NK-92 treated with Interleukin-12 subunit alpha and Interleukin-12 subunit beta, amount 100 ng/mL, for 24 hours (cell line): ENCODE measurements around the gene ALKBH8.
"Not testable (repeated sequence)": the region's sequence is repeated elsewhere in the genome, so short reads cannot be mapped to it uniquely, and the experiment has no call there.

ENCODE experiments used
- DNase-seq: peaks from one replicate; lab custom pipeline; 2025; lab: John Stamatoyannopoulos, UW

The ALKBH8 gene

DNA sequence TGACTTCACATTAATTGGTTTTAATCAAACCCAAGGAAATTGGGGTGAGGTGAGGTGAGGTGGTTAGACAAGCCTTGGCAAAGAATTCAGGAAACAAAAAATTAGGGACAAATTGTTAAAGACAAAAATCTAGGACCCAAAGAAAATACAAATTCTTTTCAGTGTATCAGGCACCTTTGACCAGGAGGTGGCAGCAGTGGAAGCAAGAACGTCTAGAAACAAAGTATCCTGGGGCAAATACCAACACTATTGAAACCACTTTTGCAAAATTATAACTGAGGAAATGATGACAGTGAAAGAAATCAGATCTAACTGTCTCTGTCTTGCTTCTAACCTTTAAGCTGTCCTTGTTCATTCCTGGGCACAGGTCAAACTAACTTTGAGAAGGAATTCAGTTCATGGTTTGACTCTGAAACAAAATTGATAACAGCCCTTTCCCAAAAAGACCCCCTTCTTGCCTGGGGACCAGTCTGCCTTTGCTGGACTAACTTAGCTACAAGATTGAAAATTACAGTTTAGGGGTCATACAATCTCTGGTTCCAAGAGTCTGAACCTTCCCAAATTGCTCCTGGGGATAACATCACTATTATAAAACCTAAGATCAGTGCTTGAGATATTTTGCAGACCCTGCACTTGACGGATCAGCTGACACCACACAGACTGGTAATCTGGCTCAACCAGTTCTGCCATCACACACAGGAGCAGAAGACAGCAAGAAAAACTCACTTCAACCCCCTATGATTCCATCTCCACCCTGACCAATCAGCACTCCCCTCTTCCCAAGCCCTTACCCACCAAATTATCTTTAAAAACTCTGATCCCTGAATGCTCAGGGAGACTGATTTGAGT, 11.2 kb upstream of the ALKBH8 start:
- DNase-seq, result not testable (repeated sequence)

DNA sequence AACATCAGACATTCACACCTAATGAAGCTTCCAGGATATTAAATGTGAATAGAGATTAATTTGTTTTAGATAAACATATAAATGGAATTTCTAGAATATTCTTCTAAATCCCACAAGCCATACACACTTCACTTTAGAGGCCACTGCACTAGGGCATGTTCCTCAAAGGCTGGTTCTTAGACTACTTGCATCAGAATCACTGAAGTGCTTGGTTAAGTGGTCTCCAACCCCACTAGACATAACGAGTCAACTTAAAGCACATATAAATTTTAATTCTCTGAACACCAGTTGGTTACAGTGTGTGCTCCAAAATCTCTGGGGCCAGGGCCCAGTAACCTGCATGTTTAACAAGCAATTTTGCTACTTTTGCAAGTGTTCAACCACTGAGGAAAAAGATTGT, 7.9 kb upstream of the ALKBH8 start:
- no peak for DNase-seq

- no peak for DNase-seq
These were observed 4.5 kb upstream of the ALKBH8 start for GRCh38 chr11:107570015-107570414.

GRCh38 chr11:107567739-107568335, 2.3 kb upstream of the ALKBH8 start:
- DNase-seq, result no peak

DNA sequence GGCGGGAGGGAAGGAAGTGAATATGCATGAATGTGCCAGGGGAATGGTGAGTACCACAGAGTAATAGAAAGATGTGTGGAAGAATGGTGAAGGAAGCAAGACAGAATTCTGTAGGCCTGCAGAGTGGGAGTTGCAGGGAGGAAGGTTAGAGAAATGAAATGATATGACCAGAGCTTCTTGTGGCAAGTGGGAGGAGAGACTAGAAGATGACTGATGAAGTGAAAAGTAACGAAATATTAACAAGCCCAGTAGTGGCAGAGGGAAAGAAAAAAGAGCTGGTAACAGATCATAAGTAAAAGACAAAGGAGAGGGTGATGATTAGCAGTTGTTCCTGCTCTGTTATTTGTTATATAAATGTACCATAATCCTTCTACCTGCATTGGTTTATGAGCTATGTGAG, 1.0 kb upstream of the ALKBH8 start:
- DNase-seq, result no peak

DNA sequence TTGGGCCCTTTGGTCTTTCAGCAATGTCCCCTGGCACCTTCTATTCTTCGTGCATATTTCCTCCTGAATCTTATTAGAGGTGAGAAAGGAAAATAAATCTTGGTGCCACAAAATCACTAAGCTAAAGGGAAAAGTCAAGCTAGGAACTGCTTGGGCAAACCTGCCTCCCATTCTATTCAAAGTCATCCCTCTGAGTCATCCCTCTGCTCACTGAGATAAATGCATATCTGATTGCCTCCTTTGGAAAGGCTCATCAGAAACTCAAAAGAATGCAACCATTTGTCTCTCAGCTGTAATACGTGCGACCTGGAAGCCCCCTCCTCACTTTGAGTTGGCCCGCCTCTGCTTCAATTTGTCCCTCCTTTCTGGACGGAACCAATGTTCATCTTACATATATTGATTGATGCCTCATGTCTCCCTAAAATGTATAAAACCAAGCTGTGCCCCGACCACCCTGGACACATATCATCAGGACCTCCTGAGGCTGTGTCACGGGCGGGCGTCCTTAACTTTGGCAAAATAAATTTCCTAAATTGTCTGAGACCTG, 493 bp upstream of the ALKBH8 start:
- DNase-seq, result not testable (repeated sequence)

DNA sequence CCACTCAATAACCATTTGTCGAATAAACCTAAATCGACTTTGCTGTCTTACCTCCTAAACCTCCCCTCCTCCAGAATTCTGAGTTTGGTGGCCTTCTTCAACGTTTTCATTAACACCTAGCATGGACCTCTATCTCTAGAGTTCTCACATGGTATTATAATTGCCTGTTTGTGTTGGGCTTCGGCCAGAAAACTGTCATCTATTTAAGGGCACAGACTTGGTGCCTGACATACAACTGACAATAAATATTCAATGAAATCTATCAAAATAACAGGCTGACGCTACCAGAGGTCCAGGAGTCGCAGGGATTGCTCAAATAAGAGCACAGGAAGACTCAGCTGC, 687 bp downstream of the ALKBH8 start:
- DNase-seq, result no peak

DNA sequence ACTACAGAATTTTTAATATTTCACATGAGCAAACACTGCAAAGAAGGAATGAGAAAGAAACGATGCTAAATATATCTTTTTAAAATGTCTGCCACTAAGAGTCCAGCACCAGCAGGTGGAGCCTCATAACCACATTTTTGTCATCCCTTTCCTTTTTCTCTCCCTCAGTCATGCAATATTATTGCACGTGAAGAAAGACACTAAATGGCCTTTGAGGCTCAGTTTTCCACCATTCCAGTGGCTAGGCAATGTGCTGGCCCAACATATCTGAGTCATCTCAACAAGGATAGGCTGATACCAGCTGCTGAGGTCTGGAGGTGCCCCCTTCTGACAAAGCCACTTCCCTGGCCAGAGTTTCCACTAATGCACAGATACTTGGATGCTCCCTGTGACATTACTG, 1.8 kb downstream of the ALKBH8 start:
- no peak for DNase-seq

- DNase-seq, result no peak
These were observed 2.8 kb downstream of the ALKBH8 start for GRCh38 chr11:107562647-107563208.

GRCh38 chr11:107561688-107562087, 3.8 kb downstream of the ALKBH8 start:
- DNase-seq, result no peak

GRCh38 chr11:107550304-107550703, 15.2 kb downstream of the ALKBH8 start:
- no peak for DNase-seq

- no peak for DNase-seq
These were observed 15.6 kb downstream of the ALKBH8 start for GRCh38 chr11:107549954-107550285.

- DNase-seq, result no peak
These were observed 16.1 kb downstream of the ALKBH8 start for GRCh38 chr11:107549253-107549953.

DNA sequence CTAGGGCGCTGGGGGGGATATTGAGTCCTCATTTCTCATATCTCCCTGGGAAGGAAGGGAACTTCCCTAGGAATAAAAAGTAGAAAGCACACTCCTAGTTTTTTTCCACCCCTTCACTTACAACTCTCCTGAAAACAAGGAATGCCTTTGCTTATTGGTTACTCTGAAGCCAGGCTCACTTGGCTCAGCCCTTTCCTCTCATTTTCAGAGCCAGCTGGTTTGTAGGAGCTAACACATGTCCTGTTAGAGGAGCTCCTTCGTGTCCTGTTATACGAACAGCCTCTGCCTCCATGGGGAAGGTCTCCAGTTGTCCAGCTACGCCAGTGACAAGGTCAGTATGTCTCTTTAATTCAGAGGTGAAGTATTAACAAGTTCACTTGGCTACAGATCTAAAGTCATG, 17.6 kb downstream of the ALKBH8 start:
- no peak for DNase-seq

DNA sequence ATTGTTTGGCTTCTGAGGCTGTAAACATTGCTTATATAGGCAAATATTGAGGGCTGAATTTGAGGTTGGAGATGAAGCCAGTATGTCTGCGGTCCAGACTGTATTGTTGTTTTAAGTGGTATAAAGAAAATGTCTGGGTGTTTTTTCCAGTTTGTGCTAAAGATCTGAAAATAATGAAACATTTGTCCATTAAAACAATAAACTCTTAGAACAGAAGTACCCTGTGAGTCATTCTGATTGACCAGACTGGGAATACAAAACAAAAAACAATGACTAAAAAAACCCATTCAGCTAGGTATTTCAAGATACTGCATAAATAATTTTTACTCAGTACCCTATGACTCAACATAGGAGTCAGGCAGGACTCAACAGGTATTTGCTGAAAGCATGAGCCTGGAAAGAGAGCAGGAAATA, 20.4 kb downstream of the ALKBH8 start:
- DNase-seq, result no peak

DNA sequence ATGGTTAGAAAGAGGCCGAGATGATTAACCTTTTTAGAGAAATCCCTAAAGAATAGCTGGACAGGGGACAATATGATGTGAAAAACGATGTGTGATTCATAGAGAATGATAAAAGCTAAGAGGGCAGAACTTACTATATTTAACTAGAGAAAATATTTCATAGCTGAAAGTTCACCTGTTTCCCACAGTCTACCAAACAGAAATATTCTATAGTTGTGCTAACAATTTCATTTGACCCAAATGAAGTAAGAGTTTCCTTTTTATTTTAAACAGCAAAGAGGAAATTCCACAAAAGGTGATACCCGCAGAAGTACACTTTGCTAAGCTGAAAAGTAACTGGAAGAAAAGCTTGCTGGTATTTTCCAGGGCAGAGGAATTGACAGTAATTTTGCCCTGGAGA, 26.7 kb downstream of the ALKBH8 start:
- no peak for DNase-seq

DNA sequence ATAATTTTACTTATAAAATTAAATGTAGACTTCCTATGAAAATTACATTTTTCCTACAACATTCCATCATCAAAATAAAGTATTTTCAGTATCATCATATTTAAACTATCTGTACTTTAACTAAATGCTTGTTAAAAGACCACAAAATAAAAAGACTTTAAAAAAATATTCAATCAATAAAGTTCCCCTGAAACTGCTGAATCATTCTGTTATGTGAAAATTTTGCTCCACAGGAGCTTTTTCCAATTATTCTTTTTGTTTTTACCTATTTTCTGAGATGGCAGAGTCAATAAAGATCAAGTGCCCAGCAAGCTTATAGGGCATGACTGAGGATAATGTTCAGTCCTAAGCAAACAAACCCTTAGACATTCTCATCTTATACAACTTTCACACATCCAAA, 27.3 kb downstream of the ALKBH8 start:
- no peak for DNase-seq

DNA sequence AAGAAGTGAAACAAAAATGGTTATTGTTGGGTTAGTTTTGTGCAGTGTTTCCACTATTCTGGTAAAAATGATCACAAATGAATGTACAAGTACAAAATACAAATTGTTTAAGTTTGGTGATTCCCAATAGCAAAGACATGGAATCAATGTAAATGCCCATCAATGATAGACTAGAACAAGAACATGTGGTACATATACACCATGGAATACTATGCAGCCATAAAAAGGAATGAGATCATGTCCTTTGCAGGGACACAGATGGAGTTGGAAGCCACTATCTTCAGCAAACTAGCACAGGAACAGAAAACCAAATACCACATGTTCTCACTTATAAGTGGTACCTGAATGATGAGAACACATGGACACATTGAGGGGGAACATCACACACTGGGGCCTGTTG, 28.4 kb downstream of the ALKBH8 start:
- not testable (repeated sequence) for DNase-seq

GRCh38 chr11:107526197-107526596, 39.3 kb downstream of the ALKBH8 start:
- DNase-seq, result no peak

GRCh38 chr11:107508858-107509244, 56.7 kb downstream of the ALKBH8 start:
- DNase-seq, result no peak

GRCh38 chr11:107508201-107508857, 57.2 kb downstream of the ALKBH8 start:
- DNase-seq, result no peak

- DNase-seq, result no peak
These were observed 59.8 kb downstream of the ALKBH8 start for GRCh38 chr11:107505647-107506225.
